Erythroblast (primary cell): Measurements from ENCODE around the gene MACROH2A2.

Source experiments
- GATA1 ChIP-seq: IDR thresholded peaks from 2 replicates; pipeline ENCODE4 v1.6.1; 2011; ENCODE audit warnings: low read depth, mild to moderate bottlenecking, control low read depth, low read length, moderate library complexity
- POLR2A ChIP-seq: IDR thresholded peaks from 2 replicates; pipeline ENCODE4 v1.6.1; 2011; ENCODE audit warnings: mild to moderate bottlenecking, low read length

- no peak for TF ChIP-seq POLR2A
- no peak for TF ChIP-seq GATA1
Observed at GRCh38 chr10:70074971-70075370, 22.3 kb downstream of the MACROH2A2 start.
